HG03175 (cell line): ENCODE measurements around the gene ABI3BP.
"Not testable (repeated sequence)": the region's sequence is repeated elsewhere in the genome, so short reads cannot be mapped to it uniquely, and the experiment has no call there.

Experiments used
- ATAC-seq: cut with Tn5 transposase; IDR thresholded peaks from one replicate; pipeline ENCODE4 v1.9.1; 2021; ENCODE audit warnings: mild to moderate bottlenecking, moderate library complexity; ENCODE audit not compliant: unreplicated experiment

Gene ABI3BP

GRCh38 chr3:100993309-100993708, at the start of gene ABI3BP:
Gene ABI3BP, minus strand, starts transcription at chr3:100993421. Its CDS starts 37 bp downstream, at chr3:100993384.
- no peak for ATAC-seq

GRCh38 chr3:101039285-101039684, 46.1 kb upstream of the ABI3BP start:
- ATAC-seq = no peak

DNA sequence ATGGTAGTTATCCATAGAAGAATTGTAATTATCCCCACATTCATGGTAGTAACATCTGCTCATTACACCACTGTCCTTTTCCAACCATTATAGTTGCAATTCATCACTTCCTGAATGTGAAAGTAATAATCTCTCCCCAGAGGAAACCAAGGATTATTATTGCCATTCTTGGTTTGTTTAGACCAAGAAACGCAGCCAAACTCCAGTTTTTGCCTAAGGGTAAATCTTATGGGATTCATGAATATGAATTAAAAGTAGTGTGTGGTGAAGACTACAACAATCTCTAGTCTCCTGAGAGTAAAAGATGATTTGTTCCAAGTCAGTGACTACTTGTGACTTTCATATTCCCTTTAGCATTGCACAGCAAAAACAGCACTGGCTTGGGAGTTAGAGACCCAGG, 45.7 kb upstream of the ABI3BP start:
- ATAC-seq = no peak

DNA sequence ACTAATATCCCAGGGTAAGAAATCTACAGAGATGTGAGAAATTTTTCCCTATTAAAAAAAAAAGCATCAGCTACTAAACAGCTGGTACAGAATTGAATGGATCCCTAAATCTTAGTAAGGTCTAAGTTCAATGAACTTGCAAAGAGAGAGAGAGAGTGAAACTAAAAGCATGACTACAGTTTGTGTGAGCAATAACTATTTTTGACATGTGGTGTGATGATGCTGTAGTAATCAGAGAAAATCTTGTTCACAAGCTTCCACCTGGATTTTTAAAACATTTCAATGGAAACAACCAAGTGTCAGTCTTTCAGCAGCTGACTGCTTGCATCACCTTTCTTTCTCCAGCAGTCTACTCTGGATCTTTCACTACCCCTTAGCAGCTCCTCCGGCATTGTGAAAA, 45.2 kb upstream of the ABI3BP start:
- ATAC-seq = no peak

DNA sequence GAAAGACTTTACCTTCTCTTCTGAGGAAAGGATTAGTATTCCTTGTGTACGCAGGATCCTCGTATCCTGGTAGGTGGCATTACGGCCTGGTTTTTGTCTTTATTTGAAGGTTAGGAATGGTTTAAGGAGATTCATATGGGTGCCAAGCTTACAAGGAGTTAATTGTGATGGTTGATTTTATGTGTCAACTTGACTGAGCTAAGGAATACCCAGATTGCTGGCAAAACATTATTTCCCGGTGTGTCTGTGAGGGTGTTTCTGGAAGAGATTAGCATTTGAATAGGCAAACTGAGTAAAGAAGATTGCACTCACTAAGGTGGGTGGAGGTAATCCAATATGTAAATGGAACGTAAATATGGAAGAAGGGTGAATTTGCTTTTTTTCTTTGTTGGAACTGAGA, 44.4 kb upstream of the ABI3BP start:
- ATAC-seq = no peak

- no peak for ATAC-seq
Measured at GRCh38 chr3:101036676-101037075, 43.5 kb upstream of the ABI3BP start.

DNA sequence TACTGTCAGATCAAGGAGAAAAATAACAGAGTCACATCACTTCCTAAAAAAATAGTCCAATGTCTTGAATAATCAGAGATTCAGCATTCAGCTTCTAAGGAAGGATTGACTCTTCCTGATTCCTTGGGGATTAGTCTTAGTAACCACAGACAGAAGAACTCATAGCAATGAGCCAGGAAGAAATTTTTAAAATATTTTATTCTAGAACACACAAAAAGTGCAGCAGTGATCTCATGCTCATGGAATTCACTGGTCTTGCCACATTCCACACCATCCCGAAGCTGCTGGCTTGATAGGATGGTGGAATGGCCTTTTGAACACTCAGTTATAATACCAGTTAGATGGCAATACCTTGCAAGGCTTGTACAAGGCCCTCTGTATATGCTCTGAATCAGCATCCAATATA, 43.0 kb upstream of the ABI3BP start:
- ATAC-seq = no peak

- no peak for ATAC-seq
Measured at GRCh38 chr3:101027286-101027685, 34.1 kb upstream of the ABI3BP start.

DNA sequence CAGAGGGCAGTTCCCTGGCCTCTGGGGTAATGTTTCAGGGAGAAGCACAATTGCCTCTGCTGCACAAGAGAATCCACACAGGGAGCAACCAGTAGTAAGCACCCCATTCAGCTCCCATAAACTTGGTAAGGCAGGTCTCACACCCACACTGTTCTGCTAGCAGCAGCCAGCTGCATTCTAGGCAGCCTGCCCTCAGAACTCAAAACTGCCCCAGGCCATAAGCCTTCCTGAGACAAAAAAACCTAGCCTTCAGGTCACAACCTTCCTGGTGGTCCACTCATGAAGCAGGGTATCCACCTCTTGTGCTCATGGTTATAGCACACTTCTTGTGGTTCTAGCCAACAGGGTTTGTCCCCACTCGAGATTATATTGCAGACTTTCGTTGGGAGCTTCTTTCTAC, 33.7 kb upstream of the ABI3BP start:
- no peak for ATAC-seq

DNA sequence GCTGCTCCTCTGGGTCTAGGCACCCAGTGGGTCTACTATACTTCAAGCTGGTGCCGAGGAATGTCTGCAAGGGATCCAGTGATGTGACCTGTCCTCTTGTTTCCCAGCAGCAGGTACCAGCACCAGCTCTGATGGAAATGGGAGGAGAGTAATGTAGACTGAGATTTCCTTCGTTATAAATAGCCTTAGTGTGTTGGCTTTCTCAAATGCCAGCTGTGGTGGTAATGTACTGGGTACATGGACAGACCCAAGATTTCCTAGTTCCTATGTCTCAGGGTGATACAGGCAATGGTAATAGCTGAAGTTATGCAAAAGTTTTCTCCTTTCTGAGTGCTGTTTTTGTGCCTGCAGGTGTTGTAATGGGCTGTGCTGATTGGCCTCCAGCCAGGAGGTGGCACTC, 33.0 kb upstream of the ABI3BP start:
- no peak for ATAC-seq

- ATAC-seq = no peak
Measured at GRCh38 chr3:101020351-101021015, 27.3 kb upstream of the ABI3BP start.

- no peak for ATAC-seq
Measured at GRCh38 chr3:101017017-101017416, 23.8 kb upstream of the ABI3BP start.

GRCh38 chr3:101012312-101012711, 19.1 kb upstream of the ABI3BP start:
- ATAC-seq = not testable (repeated sequence)

- ATAC-seq = no peak
Measured at GRCh38 chr3:101011136-101011535, 17.9 kb upstream of the ABI3BP start.

DNA sequence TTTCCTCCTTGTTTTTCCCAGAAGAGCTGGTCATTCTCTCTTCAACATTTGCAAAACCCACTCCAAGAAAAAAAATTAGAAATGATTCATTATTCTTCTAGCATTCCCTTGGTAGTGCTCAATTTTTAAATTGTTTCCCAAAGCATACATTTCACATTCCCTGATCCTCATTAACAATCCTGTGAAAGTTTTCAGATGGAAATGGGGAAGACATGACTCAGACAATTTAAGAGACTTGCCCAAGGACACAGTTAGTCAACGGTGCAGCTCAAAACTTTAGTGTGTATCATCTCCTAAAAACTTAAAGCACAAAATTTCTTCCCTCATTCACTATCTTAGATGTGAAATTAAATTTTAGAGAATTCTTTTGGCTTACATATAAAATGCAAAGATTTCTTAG, 17.1 kb upstream of the ABI3BP start:
- ATAC-seq = no peak

DNA sequence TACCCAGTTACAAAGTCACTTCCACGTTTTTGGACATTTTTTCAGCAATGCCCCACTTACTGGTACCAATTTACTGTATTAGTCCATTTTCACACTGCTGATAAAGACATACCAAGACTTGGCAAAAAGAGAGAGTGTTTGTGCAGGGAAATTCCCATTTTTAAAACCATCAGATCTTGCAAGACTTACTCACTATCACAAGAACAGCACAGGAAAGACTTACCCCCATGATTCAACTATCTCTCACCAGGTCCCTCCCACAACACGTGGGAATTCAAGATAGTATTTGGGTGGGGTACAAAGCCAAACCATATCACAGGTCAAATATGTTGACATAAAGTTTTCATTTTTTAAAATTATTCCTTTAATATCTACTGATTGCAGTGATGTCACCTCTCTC, 16.2 kb upstream of the ABI3BP start:
- ATAC-seq = no peak

DNA sequence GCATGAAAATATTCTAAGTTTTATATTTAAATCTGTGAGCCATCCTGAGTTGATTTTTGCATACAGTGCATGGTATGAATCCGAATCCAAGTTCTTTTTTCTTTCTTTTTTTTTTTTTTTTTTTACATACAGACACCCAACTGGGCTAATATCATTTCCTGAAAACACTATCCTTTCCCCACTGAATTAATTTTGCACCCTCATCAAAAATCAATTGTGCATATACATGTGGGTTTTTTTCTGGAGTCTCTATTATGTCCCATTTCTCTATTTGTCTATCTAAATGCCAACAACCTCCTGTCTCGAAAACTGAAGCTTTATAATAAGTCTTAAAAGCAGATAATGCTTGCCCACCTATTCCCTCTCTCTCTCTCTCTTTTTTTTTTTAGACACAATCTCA, 5.9 kb upstream of the ABI3BP start:
- no peak for ATAC-seq

DNA sequence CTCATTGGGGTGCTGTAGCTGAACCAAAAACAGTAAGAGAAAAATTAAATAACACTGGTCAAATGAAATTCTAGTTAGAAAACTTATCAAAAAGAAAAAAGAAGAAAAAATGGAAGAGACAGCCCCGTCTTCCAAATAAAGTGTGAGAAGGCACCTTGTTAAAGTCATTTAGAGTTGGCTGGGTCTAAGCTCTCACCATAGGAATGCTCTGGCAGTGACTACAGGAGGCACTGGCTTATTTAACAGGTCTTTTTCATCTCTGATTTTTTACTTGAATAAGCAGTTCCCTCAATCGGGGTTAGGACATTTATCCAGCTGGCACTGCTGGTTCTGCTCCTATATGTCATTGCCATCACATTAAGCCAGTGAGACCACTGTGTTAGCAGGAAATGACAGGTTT, 1.6 kb upstream of the ABI3BP start:
- ATAC-seq = no peak

DNA sequence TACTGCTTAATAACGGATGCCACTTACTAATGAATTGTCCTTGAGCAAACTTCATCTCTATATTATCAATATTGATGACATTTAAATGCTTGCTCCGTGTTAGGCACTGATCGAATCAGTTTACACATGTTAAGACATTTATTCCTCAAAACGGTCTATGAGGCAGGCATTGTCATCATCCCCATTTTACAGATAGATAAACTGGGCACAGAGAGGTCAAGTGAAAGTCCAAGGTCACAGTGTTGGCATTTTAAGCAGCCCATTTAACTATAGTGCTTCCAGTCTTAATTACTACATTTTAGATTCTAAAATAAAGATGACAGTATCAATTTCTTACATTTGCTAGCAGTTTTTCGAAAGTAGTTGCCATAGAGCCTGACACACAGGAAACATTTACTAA, 966 bp upstream of the ABI3BP start:
- ATAC-seq = no peak

DNA sequence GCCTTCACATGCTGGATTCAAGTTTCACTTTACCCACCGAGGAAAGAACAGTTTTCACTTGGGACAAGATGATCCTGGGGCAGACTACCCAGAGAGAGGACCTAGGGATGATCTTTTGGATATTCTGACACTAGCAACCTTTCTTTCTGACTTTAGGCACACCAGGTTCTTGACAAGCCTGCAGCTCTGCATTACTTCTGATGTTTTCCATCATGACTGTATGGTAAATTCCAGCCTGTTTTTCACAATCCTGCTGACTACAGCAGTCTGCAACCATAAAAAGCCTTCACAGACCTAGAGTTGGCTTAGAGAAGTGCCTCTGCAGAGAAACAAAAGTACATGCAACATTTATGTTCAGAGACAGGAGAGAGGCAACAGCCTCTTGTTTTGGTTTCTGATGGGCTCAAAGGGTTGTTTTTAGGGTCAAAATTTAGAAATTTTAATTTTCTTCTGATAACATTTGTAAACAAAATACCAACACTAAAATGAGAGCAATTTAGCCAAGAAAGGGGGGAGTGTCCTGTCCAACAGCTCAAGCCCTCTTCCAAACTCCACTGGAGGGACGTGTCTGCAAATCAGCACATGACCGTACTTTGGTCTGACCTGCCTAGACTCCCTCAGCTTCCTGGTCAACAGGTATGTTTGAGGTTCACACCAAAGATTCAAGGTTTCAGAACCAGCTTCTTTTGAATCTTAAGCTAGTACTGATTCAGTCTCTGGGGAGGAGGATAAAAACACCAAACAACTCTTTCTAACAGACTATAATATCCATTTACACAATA, 799 bp downstream of the ABI3BP start:
- ATAC-seq = no peak

DNA sequence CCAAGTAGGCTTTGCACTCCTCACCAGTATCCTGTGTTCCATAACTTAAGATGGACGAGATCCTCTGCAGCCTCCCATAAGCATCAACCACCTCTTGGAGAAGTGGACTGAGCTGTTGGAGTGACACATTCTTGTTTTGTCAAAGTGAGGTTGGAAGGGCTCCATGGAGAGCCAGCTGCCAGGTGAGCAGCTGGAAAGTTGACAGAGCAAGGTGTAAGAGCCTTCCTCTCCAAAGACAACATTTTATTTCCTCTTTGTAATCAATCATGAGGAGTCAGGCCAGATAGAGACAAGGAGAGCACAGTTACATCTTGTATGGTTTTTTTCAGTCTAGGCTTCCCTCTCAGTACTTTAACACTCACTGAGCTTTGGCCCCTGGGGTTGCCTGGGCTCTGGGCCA, 5.1 kb downstream of the ABI3BP start:
- no peak for ATAC-seq

DNA sequence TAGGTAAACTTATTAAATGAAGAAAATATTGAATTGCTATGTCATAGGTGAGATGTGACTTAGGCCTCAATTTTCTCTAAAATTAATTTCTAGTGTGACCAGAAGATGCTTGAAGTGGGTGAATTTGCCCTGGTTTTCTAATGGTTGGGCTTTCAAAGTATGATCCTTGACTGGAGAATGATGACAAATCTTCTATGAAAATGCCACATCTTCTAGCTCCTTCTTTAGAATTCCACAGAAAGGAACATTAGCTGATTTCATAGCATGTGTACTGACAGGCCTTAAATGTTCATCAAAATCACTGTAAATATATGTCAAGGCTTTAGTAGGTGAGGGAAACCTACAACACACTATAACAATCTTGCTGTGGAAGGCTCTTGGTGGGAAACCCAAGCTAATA, 8.9 kb downstream of the ABI3BP start:
- no peak for ATAC-seq

- no peak for ATAC-seq
Measured at GRCh38 chr3:100982710-100983109, 10.5 kb downstream of the ABI3BP start.
